NCI-H510A treated with DMSO at 0.1 percent for 48 hours (cell line): Measurements from ENCODE around the gene AKAP13.

Source experiments
- DNase-seq: peaks from one replicate; lab custom pipeline; 2025; lab: John Stamatoyannopoulos, UW

Gene AKAP13

DNA sequence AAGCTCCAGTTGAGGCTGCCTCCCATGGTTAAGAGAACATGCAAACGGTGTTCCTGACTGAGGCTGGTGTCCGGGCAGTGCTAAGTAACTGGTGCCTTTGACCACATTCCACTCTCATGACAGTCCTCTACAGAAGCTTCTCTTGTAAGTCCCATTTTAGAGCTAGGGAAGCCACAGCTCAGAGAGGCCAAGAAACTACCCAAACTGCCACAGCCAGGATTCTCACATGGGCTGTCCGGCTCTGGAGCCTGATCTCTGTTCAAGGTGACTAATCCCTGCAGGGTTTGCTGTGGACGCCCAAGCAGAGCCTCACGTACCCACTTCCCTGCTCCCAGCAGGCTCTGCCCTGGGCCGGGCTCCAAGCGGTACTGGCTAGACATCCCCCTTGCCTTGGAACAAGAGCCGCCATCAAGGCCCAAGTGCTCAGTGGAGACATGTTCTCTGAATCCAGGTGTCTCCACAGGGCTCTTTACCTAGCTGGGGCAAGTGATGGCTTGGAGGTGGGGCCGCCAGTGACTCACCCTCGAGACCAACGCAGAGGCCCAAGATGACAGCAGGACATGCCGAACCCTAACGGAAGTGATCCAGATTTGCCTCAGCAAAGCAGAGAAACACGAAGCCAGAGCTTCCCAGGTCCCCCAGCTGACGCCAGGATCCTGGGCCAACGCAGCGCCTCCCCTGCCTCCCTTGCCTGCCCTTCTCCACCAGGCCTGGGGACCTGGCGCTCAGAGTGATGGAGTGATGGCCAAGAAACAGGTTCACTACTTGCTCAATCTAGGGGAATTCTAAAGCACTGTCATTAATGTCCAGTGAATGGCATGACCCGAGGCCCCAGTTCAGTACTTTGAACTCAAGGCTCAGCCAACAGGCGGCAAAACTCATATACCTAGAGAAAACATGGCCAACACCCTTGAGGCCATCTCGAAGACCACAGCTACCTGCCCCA lies 390.0 kb downstream of the AKAP13 start:
- no peak for DNase-seq

- DNase-seq: no peak
These were observed 390.9 kb downstream of the AKAP13 start for GRCh38 chr15:85771271-85771670.

DNA sequence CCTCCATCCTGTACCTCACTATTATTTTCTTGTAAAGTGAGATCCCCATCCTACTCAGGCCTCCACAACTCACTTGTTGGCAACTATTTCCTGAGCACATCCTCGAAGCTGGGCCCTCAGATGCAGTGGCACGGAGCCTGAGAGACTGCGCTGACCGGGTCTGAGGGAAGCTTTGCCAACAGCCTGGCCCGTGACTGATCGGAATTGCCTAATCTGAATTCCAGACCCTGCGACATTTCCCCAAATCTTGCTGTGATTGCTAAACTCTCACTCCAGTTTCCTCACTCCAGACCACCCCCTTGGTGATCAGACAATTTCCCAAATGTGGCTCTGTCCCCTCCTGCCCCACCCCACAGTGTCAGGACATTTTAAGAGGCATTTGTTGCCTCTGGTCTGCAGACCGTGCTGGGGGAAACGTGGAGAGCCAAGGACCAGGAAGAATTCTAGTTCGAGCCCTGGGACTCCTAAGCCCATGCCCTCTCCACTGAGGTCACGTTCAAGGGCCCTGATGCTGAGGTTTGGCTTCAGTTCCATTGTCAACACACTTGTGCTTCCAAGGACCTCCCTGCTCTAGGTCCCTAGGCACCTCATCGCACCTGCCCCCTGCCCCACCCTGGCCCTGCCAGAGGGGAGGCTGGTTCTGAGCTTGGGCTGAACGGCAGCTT lies 391.5 kb downstream of the AKAP13 start:
- DNase-seq: peak; percentile 23

DNA sequence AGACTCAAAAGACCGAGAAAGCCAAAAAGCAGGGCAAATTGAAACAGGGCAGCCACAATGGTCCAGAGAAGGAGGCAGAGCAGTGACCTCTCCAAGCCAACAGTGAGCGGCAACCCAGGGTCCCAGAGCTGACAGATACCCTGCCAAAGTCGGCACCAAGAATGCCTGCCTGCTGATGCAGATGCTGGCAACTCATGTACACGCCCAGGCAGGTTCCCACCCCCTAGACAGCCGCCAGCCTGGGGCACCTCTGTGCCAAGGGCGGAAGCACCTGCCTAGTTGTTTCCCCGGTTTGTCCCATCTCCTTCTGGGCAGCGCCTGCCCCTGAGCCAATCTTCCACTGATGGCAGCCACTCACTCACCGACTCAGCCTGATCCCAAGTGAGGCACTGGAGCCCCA lies 392.3 kb downstream of the AKAP13 start:
- peak; percentile 46 for DNase-seq

DNA sequence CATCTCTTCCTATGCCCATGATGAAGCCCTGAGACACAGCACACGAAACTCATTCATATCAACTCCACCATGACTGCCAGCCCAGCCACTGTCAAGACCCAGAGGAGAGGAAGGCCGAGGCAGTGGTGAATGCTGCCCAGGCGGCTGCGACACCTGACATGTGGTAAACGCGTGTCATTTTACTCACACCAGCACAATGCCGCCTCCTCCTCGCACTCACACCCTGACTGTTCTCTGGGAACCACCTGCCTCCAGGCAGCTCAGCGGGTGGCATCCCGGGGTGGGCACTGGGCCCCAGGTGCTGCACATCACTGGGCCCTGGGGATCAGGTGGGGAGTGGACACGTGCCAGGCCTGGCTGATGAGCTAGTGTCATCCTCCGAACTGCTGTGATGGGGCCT lies 392.8 kb downstream of the AKAP13 start:
- no peak for DNase-seq

DNA sequence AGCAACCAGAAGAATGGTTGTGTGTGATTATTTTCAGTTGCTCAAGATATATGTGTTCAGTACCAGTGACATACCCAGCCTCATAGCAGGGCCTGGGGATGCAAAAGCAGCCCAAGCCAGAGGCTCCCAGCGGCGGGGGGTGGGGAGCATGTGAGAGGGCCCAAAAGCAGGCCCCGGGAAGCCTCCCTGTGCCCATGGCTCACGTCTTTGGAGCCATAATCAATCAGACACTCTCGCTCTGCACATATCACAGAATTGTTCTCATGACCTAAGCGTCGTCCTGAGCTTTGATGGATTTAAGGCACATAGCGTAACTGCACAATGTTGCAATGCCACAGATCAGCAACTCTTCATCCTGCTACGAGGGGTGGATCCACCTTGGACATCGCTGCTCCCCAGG lies 393.6 kb downstream of the AKAP13 start:
- no peak for DNase-seq

- no peak for DNase-seq
These were observed 397.1 kb downstream of the AKAP13 start for GRCh38 chr15:85777250-85778106.

GRCh38 chr15:85778107-85778776 lies 397.8 kb downstream of the AKAP13 start:
- DNase-seq: no peak

GRCh38 chr15:85779249-85779648 lies 398.8 kb downstream of the AKAP13 start:
- DNase-seq: no peak

DNA sequence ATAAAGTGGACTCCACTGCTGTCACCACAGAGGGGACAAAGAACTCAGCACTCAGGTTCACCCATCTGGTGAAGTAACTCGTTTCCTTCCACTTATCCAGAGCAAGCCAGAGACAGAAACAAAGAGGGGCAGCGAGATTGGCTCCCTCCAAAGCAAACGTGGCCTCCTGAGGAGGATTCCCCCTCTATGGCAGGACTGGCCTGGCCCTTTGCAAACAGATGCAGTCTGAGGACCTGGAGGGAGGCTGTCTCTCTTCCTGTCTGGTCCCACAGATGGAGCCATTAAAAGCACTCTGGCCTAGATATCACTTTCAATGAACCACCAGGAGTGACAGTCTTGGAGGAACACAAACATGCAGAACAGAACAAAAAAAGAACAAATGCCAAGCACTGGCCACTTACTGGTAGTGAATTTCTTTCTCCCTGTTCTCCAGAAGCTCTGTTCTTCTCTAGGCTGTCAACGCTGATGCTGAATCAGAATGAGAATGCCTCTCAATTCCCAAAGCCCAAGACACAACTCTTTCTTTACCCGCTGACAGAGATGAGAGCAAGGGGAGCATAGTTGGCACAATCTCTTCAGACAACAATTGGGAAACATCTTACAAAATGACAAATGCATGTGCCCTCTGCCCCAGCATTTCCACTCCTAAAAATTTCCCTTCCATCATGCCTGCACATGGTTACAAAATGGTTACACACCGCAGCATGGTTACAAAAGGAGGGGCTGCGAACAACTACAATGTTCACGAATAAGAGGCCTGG lies 400.0 kb downstream of the AKAP13 start:
- DNase-seq: no peak

DNA sequence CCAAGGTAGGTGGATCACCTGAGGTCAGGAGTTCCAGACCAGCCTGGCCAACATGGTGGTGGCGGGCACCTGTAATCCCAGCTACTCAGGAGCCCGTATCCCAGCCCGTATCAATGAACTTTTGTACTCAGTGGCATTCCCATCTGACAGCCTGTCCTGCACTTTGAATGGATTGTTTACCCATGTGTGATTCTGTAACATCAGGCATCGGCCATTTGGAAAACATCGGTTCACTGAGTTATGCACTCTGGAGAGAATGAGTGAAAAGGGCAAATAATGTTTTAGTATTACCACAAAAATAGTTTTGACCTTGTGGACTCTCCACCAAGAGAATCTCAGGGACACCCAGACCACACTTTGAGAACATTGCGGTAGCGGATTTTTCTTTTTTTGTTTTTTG lies 400.7 kb downstream of the AKAP13 start:
- DNase-seq: no peak

DNA sequence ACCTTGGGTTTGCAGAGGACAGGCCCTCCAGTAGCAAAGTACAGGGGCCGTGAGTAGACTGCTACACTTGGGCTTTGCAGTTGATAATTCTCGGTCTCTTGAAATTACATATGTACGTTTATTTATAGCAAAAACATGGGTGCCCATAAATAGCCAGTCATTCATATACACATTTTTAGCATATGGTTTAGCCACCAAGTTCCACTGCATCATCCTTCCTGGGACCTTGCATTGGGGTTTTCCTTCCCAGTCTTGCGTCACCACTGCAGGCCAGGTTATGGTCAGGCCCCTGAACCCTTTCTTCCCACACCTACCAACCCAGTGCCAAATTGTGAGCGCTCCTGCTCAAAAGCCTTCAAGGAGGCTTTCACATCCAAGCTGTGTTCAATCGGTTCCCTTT lies 401.7 kb downstream of the AKAP13 start:
- DNase-seq: no peak

DNA sequence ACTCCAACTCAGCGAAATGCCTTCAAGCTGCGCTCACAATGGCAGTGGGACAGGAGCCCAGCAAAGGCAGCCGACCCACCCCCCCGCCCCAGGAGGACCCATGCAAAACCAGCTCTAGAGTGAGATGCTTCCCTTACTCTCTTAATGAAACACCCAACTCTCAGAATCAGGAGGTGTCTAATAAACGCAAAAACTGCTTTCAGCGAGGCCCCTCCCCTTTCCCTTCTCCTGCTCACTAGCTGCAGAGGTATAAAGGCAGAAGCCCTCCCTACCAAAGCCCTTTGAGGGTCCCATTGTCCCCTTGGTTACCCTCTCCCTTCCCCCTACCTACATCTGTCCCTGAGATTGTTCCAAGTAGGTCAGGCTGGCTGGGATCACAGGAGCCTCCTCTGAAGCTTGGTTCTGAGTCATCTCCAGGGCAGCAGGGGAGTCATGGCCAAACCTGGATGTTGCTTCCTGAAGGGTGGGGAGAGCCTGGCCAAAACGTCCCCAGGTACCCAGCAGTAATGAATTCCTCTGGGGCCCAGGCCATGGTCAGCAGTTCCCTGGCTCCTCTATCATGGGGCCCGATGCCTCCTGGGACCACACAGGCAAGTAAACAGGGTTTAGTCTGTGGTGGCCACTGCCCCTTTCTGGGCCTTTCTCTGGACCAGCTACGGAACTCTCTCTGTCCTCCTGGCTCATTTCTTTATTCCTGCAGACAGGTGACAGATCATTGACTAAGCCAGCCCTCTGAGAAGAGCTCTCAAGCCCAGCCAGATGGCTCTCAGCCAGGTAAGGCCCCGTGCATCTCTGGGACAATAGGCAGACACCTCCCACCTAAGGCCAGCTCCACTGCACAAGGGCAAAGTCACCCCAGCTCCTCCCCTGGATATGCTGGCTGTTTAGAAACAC lies 405.7 kb downstream of the AKAP13 start:
- DNase-seq: peak; percentile 81

- DNase-seq: peak; percentile 48
These were observed 406.3 kb downstream of the AKAP13 start for GRCh38 chr15:85786781-85787114.

- peak; percentile 37 for DNase-seq
These were observed 408.5 kb downstream of the AKAP13 start for GRCh38 chr15:85788771-85789495.

DNA sequence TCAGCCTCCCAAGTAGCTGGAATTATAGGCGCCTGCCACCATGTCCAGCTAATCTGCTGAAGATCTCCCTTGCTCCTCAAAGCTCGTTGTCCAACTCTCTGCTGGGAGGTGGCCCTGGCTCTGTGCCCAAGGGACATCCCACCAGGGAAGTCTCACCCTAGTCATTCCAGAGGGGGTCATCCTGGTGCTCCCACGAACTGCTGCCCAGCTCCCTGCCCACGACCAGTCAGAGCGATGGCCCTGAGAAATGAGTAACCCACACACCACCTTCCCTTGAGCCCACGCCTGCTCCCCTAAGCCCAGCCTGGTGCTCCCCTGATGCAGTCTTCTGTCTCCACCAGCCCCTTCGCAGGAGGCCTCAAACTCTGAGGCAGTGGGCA lies 409.1 kb downstream of the AKAP13 start:
- DNase-seq: no peak

DNA sequence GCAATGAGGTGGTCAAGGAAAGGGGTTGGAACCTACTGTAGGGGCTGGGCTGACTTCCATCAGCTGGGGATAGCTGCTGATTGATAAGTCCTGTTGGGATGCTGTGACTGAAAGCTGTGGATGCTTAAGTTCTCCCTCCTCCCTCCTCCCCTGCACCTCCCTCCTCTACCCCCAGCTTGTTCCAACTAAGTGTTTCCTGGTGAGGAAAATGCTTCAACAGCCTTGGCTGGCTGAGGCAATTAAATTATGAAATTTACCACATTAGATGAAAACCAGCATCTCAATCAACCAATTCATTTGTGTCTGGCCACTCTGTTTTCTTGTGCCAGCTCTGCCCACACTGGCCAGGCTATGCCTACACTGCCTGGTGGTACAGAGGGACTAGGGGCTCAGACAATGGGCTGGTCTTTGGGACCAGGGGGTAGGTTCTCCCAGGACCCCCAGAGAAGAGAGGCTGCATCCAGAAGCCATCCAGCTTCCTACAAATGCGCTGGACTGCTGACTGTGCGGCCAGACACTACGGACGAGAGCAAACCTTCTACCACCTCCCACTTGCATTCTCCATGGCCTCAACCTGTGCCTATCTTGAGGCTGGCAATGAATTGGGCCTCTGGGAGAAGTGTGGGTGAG lies 411.8 kb downstream of the AKAP13 start:
- DNase-seq: no peak

DNA sequence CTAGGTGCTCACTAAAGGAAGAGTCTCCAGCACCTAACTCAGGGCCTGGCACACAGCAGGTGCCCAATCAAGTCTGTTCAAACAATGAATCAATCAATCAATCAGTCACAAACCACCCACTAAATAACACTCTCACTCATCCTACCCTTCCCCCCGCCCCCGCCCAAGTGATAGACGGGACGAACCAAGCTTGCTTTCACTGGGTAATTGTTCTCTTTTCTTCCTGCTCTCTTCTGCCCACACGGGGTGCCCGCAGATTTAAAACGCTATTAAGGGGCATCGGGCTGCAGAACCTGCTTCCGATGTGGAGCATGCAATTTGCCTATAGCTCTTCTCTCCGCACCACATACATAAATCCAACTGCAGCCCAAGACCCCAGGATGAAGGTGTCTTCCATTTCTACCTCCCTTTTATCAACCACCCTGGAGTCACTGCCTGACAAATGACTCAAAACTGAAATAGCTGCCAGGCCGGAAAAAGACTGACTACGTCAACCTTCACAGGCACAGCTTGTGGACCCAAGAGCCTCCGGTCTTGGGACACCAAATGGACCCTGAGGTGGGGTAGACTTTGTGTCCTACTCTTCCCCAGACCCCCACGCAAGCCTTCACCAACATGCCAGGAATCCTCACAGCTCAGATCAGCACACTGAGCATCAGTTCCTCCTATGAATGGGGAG lies 412.6 kb downstream of the AKAP13 start:
- no peak for DNase-seq
